Cerebellar cortex (tissue), 1 donor: Measurements from ENCODE around the gene ASB16.
"Not testable (repeated sequence)": the region's sequence is repeated elsewhere in the genome, so short reads cannot be mapped to it uniquely, and the experiment has no call there.

Experiments used
- DNase-seq: peaks from one replicate; pipeline ENCODE4 v3.0.0-alpha.2; 2015; ENCODE audit warnings: low spot score

ASB16 gene

GRCh38 chr17:44170499-44171201 lies at the start of gene ASB16:
TSS of gene ASB16 (plus strand) at chr17:44170704. CDS start at chr17:44170790, 86 bp downstream.
- peak; percentile 84 for DNase-seq

GRCh38 chr17:44120851-44121605 lies 49.5 kb upstream of the ASB16 start:
- no peak for DNase-seq

DNA sequence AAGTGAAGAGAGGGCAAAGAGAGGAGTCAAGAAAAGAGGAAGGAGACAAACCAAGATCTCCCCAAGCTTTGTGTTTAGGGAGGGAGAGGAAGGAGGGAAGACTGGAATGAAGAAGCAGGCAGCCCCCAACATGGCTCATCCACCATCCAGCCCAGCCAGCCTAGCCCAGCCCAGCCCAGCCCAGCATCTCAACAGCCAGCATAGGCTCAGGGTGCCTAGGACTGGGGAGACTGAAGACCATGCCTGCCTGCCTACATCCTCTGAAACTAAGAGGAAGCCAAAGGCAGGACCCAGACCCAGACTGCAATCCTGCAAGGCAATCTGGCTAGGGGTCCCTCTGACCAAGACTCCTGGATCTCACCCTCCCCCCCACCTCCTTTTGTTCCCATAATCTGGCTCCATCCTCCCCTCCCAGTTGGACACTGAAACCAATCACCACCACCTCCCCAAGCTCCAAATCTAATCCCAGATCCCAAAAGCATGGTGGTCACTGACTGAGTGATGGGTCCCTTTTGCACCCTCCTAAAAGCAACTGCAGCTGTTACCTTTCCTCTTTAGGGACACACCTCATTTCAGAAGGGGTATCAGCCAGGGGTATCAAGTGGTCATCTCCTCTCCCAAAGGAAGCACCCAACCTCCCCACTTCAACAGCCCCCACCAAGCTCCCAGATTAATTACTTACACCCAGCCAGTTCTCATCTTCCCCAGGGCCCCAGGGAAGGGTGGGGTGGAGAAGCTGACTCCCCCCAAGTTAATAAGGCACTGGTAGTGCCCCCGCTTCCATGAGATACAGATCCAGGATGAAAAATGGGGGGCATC lies 48.3 kb upstream of the ASB16 start:
- DNase-seq: no peak

GRCh38 chr17:44122816-44123355 lies 47.6 kb upstream of the ASB16 start:
- DNase-seq: no peak

GRCh38 chr17:44123356-44124117 lies 47.0 kb upstream of the ASB16 start, which contains the start of gene HDAC5:
TSS of gene HDAC5 (minus strand) at chr17:44123641. CDS start at chr17:44117515, 6,126 bp downstream.
- peak; percentile 97 for DNase-seq

DNA sequence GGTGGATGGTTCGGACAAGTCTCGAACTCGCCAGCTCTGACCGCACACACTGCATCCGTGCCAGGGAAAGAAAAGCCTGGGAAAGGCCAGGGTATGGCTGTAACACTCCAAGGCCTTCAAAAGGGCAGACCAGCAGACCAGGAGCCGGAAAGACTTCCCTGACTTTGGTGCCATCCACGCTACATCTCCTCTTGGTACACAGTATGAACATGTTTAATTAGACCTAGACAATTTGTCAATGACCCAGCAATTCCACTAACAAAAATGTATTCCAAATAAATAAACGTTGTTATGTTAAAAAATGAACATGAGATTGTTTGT lies 46.4 kb upstream of the ASB16 start:
- DNase-seq: no peak

DNA sequence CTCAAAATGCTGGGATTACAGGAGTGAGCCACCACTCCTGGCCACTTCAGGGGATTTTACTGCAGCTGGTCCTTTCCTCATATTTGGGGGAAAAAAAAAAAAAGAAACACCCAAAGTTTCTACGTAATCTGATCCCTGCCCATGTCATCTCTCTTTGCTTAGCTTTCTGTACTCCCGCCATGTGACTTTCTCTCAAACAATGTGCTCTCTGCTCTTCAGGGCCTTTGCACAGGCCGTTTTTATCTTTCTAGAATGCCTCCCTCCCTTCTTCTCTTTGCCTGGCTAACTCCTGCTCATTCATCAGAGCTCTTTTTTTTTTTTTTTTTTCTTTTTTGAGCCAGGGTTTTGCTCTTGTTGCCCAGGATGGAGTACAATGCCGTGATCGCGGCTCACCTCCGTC lies 42.1 kb upstream of the ASB16 start:
- no peak for DNase-seq

DNA sequence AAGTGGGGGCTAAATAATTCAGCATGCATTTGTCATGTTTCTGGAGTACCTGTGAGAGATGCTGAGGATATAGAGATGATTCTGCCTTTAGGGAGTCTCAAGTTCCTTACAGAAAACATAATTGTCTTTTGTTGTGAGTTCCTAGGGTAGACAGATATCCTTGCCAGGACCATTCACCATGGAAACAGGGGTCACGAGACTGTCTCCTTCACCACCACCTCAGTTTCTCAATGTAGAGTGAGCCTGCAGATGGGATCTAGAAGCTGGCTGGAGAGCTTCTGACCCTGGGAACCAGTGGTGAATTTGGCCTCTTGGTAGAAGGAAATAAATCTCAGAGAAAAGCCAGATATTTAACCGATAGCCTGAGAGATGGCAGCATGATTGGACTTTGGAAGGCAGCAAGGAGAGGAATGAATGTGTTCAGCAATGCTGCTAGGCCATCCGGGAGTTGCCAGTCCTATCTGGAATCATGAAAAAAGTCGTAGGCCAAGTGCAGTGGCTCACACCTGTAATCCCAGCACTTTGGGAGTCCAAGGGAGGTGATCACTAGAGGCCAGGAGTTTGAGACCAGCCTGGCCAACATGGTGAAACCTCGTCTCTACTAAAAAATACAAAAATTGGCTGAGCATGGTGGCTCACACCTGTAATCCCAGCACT lies 39.7 kb upstream of the ASB16 start:
- no peak for DNase-seq

GRCh38 chr17:44131372-44131771 lies 39.1 kb upstream of the ASB16 start:
- DNase-seq: not testable (repeated sequence)

- DNase-seq: no peak
Measured at GRCh38 chr17:44132275-44132821, 38.2 kb upstream of the ASB16 start.

- DNase-seq: no peak
Measured at GRCh38 chr17:44133918-44134476, 36.5 kb upstream of the ASB16 start.

DNA sequence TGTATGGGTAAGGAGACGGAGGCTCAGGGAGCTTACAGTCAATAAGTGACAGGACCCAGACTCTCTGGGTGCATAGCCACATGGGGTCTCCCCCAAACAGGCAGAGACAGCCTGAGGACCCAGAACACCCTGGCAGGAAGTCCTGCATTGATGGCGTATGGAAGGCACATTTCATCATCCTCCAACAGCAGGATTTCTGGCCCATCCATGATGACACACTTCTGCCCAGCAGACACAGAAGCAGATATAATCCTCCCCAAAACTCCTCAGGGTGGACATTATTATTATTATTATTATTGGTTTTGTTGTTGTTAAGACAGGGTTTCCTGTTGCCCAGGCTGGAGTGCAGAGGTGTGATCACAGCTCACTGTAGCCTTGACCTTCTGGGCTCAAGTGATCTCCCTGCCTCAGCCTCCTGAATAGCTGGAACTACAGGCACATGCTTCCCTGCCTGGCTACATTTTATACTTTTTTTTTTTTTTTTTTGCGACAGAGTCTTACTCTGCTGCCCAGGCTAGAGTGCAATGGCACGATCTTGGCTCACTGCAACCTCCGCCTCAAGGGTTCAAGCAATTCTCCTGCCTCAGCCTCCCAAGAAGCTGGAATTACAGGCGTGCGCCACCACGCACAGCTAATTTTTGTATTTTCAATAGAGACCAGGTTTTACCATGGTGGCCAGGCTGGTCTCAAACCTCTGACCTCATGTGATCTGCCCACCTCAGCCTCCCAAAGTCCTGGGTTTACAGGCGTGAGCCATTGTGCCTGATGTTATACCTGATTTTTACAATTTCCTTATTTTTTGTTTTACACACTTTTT lies 35.5 kb upstream of the ASB16 start:
- no peak for DNase-seq

GRCh38 chr17:44137891-44138709 lies 32.4 kb upstream of the ASB16 start:
- DNase-seq: no peak

DNA sequence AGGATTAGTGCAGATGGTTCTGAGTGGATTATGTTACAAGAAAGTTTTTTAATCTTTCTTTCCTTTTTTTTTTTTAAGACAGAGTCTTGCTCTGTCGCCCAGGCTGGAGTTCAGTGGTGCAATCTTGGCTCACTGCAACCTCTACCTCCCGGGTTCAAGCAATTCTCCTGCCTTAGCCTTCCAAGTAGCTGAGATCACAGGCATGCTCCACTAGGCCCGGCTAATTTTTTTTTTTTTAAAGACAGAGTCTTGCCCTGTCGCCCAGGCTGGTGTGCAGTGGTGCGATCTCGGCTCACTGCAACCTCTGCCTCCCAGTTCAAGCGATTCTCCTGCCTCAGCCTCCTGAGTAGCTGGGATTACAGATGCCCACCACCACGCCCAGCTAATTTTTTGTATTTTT lies 26.6 kb upstream of the ASB16 start:
- not testable (repeated sequence) for DNase-seq

DNA sequence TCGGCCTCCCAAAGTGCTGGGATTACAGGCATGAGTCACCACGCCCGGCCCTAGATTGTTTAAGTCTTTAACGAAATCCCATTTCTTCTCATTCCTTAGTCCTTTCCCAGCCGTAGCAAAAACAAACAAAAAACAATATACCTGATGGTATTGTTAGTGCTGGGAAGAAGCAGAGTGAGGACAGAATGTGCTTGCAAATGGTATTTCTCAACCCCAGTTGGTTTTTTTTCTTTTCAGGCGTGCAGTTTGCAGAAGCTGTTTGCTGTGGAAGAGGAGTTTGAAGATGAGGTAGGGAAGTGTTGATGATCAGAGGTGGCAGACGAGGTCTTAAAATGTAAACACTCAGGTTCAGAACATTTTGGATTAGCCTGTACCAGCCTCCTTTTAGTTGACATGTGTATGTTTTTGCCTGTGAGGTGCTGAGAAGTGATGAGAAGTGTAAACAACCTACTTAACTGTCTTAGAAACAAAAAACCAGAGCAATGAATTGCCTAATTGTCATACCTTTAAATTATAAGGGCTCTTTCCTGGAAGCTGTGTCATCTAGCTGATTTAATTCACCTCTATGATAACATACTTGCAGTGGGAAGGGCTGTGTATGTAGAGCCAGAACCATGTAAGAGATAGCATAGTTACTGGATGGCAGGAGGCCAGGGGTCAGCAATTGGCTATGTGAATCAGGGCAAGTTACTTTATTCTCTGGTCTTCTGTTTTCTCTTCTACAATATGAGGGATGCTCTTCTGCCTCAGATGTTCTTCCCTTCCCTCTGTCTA lies 25.4 kb upstream of the ASB16 start:
- no peak for DNase-seq

DNA sequence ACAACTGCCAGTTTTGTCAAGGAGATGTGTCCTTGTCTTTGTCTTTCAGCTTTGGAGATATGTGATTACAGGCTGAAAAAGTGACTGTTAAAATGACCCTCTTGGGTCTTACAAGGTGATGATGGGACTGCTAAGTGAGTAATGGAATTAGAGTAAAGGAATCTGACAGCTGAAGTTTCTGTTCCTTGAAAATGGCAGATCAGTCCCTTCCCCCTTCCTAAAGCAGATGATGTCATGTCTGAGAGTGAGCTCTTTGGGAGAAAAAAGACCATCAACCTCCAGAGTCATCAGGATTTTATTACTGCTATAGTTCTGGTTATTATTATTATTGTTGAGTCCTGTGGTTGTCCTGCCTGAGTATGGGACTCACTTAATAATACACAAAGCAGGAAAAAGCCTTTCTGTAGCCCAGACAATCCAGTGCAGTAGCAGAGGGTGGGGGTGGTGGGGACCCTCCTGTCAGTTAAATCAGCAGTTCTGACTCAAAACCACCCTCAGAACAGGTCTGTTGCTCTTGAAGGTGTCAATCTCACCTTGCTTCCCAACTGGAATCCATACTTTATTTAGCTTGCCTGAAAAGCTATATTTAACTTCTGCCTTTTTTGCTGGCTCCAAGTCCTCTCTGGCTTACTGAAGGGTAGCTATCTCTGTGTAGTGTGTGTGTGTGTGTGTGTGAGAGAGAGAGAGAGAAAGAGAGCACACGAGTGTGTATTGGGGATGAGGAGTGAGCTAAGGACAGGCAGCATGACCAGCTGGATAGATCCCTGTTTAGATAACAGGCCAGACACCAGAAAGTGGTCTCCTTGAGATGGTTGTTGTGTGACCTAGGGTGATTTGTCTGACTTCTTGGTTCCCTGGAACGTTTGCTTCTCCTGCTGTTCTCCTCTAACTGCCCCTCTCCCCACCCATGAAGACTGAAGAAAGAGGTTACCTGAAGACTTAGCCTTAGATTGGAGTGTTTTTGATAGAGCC lies 23.8 kb upstream of the ASB16 start:
- no peak for DNase-seq

DNA sequence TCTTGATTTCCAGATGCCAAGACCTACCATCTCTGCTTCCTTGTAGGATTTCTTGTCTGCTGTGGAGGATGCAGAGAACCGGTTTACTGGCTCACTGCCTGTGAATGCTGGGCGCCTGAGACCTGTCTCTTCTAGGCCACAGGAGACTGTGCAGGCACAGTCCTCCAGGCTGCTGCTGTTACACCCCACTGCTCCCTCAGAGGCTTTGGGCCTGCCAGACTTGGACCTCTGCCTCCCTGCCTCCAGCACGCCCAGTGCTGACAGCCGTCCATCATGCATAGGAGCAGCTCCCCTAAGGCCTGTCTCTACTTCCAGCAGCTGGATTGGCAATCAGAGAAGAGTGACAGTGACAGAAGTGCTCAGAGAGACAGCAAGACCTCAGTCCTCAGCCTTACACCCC lies 22.7 kb upstream of the ASB16 start:
- DNase-seq: no peak
